GM12878 (cell line): ENCODE results near the gene CFAP92. TPM values are rescaled to one million over a fixed set of nuclear protein-coding genes. Genes with fewer than 3 reads are reported as not detected.

ENCODE experiments used
- ATAC-seq: fragments of 200-7000 bp; cut with Tn5 transposase; 3 replicates; pipeline ENCODE4 v1.9.1; 2020; ENCODE audit warnings: mild to moderate bottlenecking, moderate library complexity
- BruUV-seq: library from RNA; stranded (reverse); fragments of 400-500 nt; replicated peaks from 2 replicates; lab custom pipeline; 2021; lab: Mats Ljungman, UMichigan
- CTCF ChIA-PET: fragments of 300-600 bp; sonication (Branson Sonifier 250); formaldehyde crosslinking; extraction: SDS; loops from one replicate; lab custom pipeline; 2021; ENCODE audit warnings: inconsistent platforms; lab: Yijun Ruan, JAX
- POLR2A ChIA-PET: fragments of 350-600 bp; formaldehyde crosslinking; extraction: SDS; loops from one replicate; lab custom pipeline; 2021; ENCODE audit warnings: inconsistent platforms; lab: Charles Lee
- RAD21 ChIA-PET: fragments of 300-600 bp; sonication (Branson Sonifier 250); formaldehyde crosslinking; loops from one replicate; lab custom pipeline; 2023; ENCODE audit warnings: antibody characterized with exemption; ENCODE audit not compliant: unreplicated experiment; lab: Charles Lee
- SMC1A ChIA-PET: fragments of 300-600 bp; sonication (Branson Sonifier 250); formaldehyde crosslinking; loops from one replicate; lab custom pipeline; 2023; ENCODE audit not compliant: unreplicated experiment, uncharacterized antibody; lab: Charles Lee
- DNase-seq: peaks from one replicate; pipeline ENCODE4 v3.0.0-alpha.2; 2011; ENCODE audit warnings: low read depth, low spot score
- FAIRE-seq: peaks from 3 replicates; lab custom pipeline; 2011; peaks lifted over from hg19 to GRCh38; lab: Jason Lieb, UNC
- H2AFZ ChIP-seq: 2 replicates; pipeline ENCODE4 v1.6.0; 2011; ENCODE audit warnings: low read depth, low read length, control low read depth; ENCODE audit not compliant: control insufficient read depth
- H3K27ac ChIP-seq: 2 replicates; pipeline ENCODE4 v1.5.1; 2011; ENCODE audit warnings: control low read depth; ENCODE audit not compliant: control insufficient read depth, insufficient read depth
- H3K27me3 ChIP-seq, 2 experiments: replicated peaks in 1 of 2; 2 replicates each; pipeline versions ENCODE4 v1.6.0 to v1.6.1; 2011; ENCODE audit warnings: low read length in 1 of 2; ENCODE audit not compliant: control insufficient read depth in 2 of 2, insufficient read depth in 2 of 2
- H3K36me3 ChIP-seq, 2 experiments: 2 replicates each; pipeline ENCODE4 v1.5.1; 2011; ENCODE audit warnings: low read length in 1 of 2; ENCODE audit not compliant: control insufficient read depth in 2 of 2, insufficient read depth in 2 of 2
- H3K4me1 ChIP-seq: 2 replicates; pipeline ENCODE4 v1.6.1; 2011; ENCODE audit warnings: mild to moderate bottlenecking, low read length, moderate library complexity, mixed read lengths; ENCODE audit not compliant: control insufficient read depth, insufficient read depth
- H3K4me2 ChIP-seq: 2 replicates; pipeline ENCODE4 v1.6.0; 2011; ENCODE audit warnings: control low read depth; ENCODE audit not compliant: control insufficient read depth, insufficient read depth
- H3K4me3 ChIP-seq: fragments of 200-600 bp; sonication (generic); 2 replicates; pipeline ENCODE4 v1.5.1; 2016
- H3K79me2 ChIP-seq: 2 replicates; pipeline ENCODE4 v1.6.0; 2011; ENCODE audit warnings: low read length; ENCODE audit not compliant: control insufficient read depth, insufficient read depth
- H3K9ac ChIP-seq: 2 replicates; pipeline ENCODE4 v1.8.0; 2011; ENCODE audit warnings: low read length, control low read depth, mixed read lengths; ENCODE audit not compliant: control insufficient read depth, insufficient read depth
- H3K9me3 ChIP-seq: replicated peaks from 3 replicates; pipeline ENCODE4 v1.5.1; 2011; ENCODE audit warnings: mild to moderate bottlenecking, low read length; ENCODE audit not compliant: control insufficient read depth, insufficient read depth
- H4K20me1 ChIP-seq: 2 replicates; pipeline ENCODE4 v1.6.0; 2011; ENCODE audit not compliant: control insufficient read depth, insufficient read depth
- CBX3 ChIP-seq: fragments of 200-600 bp; sonication (generic); IDR thresholded peaks from 2 replicates; pipeline ENCODE4 v1.6.1; 2016; ENCODE audit warnings: low read depth, borderline replicate concordance
- HDAC2 ChIP-seq: fragments of 200-600 bp; sonication (generic); IDR thresholded peaks from 2 replicates; pipeline ENCODE4 v1.6.1; 2017
- KLF5 ChIP-seq: fragments of 450-650 bp; IDR thresholded peaks from 2 replicates; pipeline ENCODE4 v1.6.1; 2014; ENCODE audit warnings: mild to moderate bottlenecking; ENCODE audit not compliant: partially characterized antibody
- MYB ChIP-seq: fragments of 150-350 bp; IDR thresholded peaks from 2 replicates; pipeline ENCODE4 v1.6.1; 2014; ENCODE audit warnings: mild to moderate bottlenecking, low read depth, low read length, borderline replicate concordance
- POLR2AphosphoS2 ChIP-seq: IDR thresholded peaks from 2 replicates; pipeline ENCODE4 v1.6.1; 2011; ENCODE audit warnings: low read depth, mild to moderate bottlenecking, low read length, improper control_type of control experiment, moderate library complexity
- RELB ChIP-seq: fragments of 450-650 bp; IDR thresholded peaks from 2 replicates; pipeline ENCODE4 v1.6.1; 2017; ENCODE audit warnings: low read depth, mild to moderate bottlenecking, moderate library complexity
- RFX5 ChIP-seq: IDR thresholded peaks from 2 replicates; pipeline ENCODE4 v1.6.1; 2011; ENCODE audit warnings: low read depth, low read length, improper control_type of control experiment
- SP1 ChIP-seq: IDR thresholded peaks from one replicate; pipeline ENCODE4 v1.6.1; 2011; ENCODE audit warnings: low read depth, low read length
- SRF ChIP-seq, 2 experiments: IDR thresholded peaks; 2 replicates each; pipeline ENCODE4 v1.6.1; 2011; ENCODE audit warnings: low read depth in 2 of 2, low read length in 2 of 2, mild to moderate bottlenecking in 1 of 2, moderate library complexity in 1 of 2
- TCF12 ChIP-seq: IDR thresholded peaks from 2 replicates; pipeline ENCODE4 v1.6.1; 2011; ENCODE audit warnings: low read depth, mild to moderate bottlenecking, low read length
- ZBED1 ChIP-seq: IDR thresholded peaks from 2 replicates; pipeline ENCODE4 v1.6.1; 2016; ENCODE audit warnings: borderline replicate concordance
- ZNF274 ChIP-seq: IDR thresholded peaks from one replicate; pipeline ENCODE4 v1.8.0; 2011; ENCODE audit not compliant: insufficient read length, insufficient read depth
- WGBS: methylation state at CpG from one replicate; pipeline ENCODE4 v1.1.6; 2016; ENCODE audit warnings: low lambda C conversion rate; ENCODE audit not compliant: insufficient replicate concordance, insufficient coverage; ENCODE audit errors: missing lambda C conversion rate; 5-methylcytosine and 5-hydroxymethylcytosine counted together
- in situ Hi-C: fragments of 300-500 bp; cut with MboI; formaldehyde crosslinking; loops from 9 replicates; pipeline ENCODE4 v1.14.3; 2018; ENCODE audit warnings: mixed read lengths
- intact Hi-C: fragments of 100-400 bp; cut with micrococcal nuclease; formaldehyde crosslinking; loops from one replicate; pipeline ENCODE4 v1.14.2; 2022; ENCODE audit not compliant: unreplicated experiment
- polyA plus RNA-seq, 11 experiments: library from polyadenylated mRNA; depleted of rRNA in 4 of 11; unstranded in 6 of 11; stranded (reverse) in 5 of 11; fragments of >200 nt; fragmentation: Nextera tagmentation in 4 of 11; fragmentation: Illumina TruSeq in 1 of 11; extraction: Ambion mirVana in 4 of 11; extraction: Trizol in 1 of 11; gene quantifications; 1 replicate in 1 of 11; 2 replicates in 10 of 11; pipeline versions ENCODE4 v1.2.1 to v1.2.3, GENCODE V29; 2011 to 2016; ENCODE audit warnings: inconsistent platforms in 2 of 11, missing spikeins in 2 of 11, low read depth in 1 of 11
- total RNA-seq, 4 experiments: library from RNA; depleted of rRNA in 3 of 4; stranded (reverse); fragments of >200 nt in 3 of 4; fragmentation: Illumina TruSeq in 1 of 4; extraction: Trizol in 1 of 4; gene quantifications; 2 replicates each; pipeline versions ENCODE4 v1.2.1 to v1.2.3, GENCODE V29; 2013 to 2021
- TF ChIP-seq, protein P1 (sequence below): IDR thresholded peaks from 2 replicates; pipeline ENCODE4 v1.6.1; 2011; ENCODE audit warnings: borderline replicate concordance, low read depth, mild to moderate bottlenecking, moderate library complexity, mixed read lengths, low read length; ENCODE audit not compliant: insufficient read depth; ENCODE audit errors: extremely low read length
- TF ChIP-seq, protein P2 (sequence below): fragments of 450-650 bp; IDR thresholded peaks from 2 replicates; pipeline ENCODE4 v1.6.1; 2016; ENCODE audit warnings: mild to moderate bottlenecking

CFAP92 gene
- total and polyA plus RNA-seq, 10 of the 15 experiments (the other 5 are each of a cell fraction or from before 2014, with no cell fraction given), result 0.05 to 0.52 (median 0.14) TPM; not detected in 7

DNA sequence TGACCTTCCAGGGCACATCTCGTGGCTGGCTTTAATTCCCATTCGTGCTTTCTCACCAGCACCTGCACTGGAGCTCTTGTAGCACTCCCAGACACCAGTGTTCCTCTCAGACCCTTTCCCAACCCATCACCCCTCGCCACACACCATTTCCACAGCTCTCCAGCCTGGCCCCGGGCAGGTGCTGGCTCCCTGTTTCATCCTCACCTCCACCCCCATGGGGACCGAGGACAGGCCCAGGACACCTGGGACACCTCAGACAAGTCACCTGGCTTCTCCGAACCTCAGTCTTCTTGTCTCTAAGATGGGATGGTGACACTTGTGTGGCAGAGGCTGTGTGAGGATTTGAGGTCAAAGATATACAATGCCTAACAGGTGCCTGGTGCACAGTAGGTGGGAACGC, 39.3 kb upstream of the CFAP92 start:
- no peaks in the 10 kb centered on the region; the same call in 2 of the 3 replicates for H3K9me3 ChIP-seq
- ChIA-PET SMC1A (no interaction called here), RAD21 (no interaction called here), POLR2A (no interaction called here), CTCF (no interaction called here)
- H2AFZ ChIP-seq, result no peak overlapping the region
- no peaks in the 10 kb centered on the region; a peak in 1 of 4 replicates for H3K27me3 ChIP-seq
- no peak overlapping the region for H3K27ac ChIP-seq
- in situ Hi-C loops (no loop called here), intact Hi-C loops (no loop called here)
- no peak overlapping the region for H3K4me2 ChIP-seq
- H3K4me3 ChIP-seq, result no peak overlapping the region
- no peak for DNase-seq
- no peaks in the 10 kb centered on the region for H3K4me1 ChIP-seq
- BruUV-seq, result no TSS peak
- H3K79me2 ChIP-seq, result no peaks in the 10 kb centered on the region
- H4K20me1 ChIP-seq, result no peaks in the 10 kb centered on the region
- WGBS, result 20% methylated on average over 7 of the region's 7 CpGs
- H3K36me3 ChIP-seq, result no peaks in the 10 kb centered on the region
- TF ChIP-seq CBX3 (no peak), HDAC2 (no peak), RELB (no peak)
- TF ChIP-seq, protein P1, sequence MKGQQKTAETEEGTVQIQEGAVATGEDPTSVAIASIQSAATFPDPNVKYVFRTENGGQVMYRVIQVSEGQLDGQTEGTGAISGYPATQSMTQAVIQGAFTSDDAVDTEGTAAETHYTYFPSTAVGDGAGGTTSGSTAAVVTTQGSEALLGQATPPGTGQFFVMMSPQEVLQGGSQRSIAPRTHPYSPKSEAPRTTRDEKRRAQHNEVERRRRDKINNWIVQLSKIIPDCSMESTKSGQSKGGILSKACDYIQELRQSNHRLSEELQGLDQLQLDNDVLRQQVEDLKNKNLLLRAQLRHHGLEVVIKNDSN, result no peak
- H3K9ac ChIP-seq, result no peak overlapping the region
- no peak for ATAC-seq
- FAIRE-seq, result no peak

- intact Hi-C loops, result no loop called here
- CTCF ChIA-PET, result no interaction called here
- no peak for TF ChIP-seq MYB
- TF ChIP-seq ZNF274, result no peak
- TF ChIP-seq, protein P2, sequence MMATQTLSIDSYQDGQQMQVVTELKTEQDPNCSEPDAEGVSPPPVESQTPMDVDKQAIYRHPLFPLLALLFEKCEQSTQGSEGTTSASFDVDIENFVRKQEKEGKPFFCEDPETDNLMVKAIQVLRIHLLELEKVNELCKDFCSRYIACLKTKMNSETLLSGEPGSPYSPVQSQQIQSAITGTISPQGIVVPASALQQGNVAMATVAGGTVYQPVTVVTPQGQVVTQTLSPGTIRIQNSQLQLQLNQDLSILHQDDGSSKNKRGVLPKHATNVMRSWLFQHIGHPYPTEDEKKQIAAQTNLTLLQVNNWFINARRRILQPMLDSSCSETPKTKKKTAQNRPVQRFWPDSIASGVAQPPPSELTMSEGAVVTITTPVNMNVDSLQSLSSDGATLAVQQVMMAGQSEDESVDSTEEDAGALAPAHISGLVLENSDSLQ, result no peak
- TF ChIP-seq KLF5, result no peak
- no peak for TF ChIP-seq POLR2AphosphoS2
- TF ChIP-seq RFX5, result no peak
- no peak for TF ChIP-seq SRF (IDR thresholded peaks at IDR 0.05; ENCODE audit: low read depth in 2 of 2, low read length in 2 of 2)
- TF ChIP-seq SP1, result no peak
- no peak for TF ChIP-seq TCF12
- TF ChIP-seq, protein P1, result no peak
- no peak for TF ChIP-seq ZBED1
These were observed 38.8 kb upstream of the CFAP92 start for GRCh38 chr3:129032716-129033115.

More at GRCh38 chr3:129032716-129033115, 38.8 kb upstream of the CFAP92 start:
- Histone ChIP-seq H3K9ac (no peak overlapping the region), H3K79me2 (no peaks in the 10 kb centered on the region), H4K20me1 (no peaks in the 10 kb centered on the region), H3K4me1 (no peaks in the 10 kb centered on the region), H3K27ac (no peak overlapping the region), H3K27me3 (no peaks in the 10 kb centered on the region; a peak in 1 of 4 replicates), H2AFZ (no peak overlapping the region), H3K4me2 (no peak overlapping the region), H3K9me3 (no peaks in the 10 kb centered on the region; the same call in 2 of the 3 replicates), H3K4me3 (no peak overlapping the region), H3K36me3 (no peaks in the 10 kb centered on the region)
- POLR2A ChIA-PET, result no interaction called here
- in situ Hi-C loops, result no loop called here
- SMC1A ChIA-PET, result interaction anchor here (1.4 kb wide), 1 partner anchor 10 kb away, joined by 3 read pairs; no protein-coding TSS in a partner anchor
- 23% methylated on average over 13 of the region's 14 CpGs for WGBS
- ATAC-seq (no peak), DNase-seq (no peak), FAIRE-seq (no peak)
- RAD21 ChIA-PET, result no interaction called here
- BruUV-seq, result no TSS peak
